Keratinocyte (primary cell): ENCODE data around the gene ROR1. TPM values are rescaled to one million over a fixed set of nuclear protein-coding genes. Genes with fewer than 3 reads are reported as not detected.
A peak's percentile ranks its signal among the peaks of the same experiment; 100 is the strongest.

ENCODE experiments used
- DNase-seq: peaks from one replicate; pipeline ENCODE4 v3.0.0-alpha.2; 2011; ENCODE audit warnings: low read depth, missing footprints, low spot score
- FAIRE-seq: peaks from 2 replicates; lab custom pipeline; 2011; peaks lifted over from hg19 to GRCh38; lab: Jason Lieb, UNC
- H2AFZ ChIP-seq: 2 replicates; pipeline ENCODE4 v1.6.0; 2012; ENCODE audit warnings: low read length, control low read depth, inconsistent platforms; ENCODE audit not compliant: control insufficient read depth
- H3K27ac ChIP-seq: 2 replicates; pipeline ENCODE4 v1.5.1; 2011; ENCODE audit warnings: low read length; ENCODE audit not compliant: control insufficient read depth, insufficient read depth
- H3K27me3 ChIP-seq: 3 replicates; pipeline ENCODE4 v1.6.0; 2011; ENCODE audit warnings: low read length; ENCODE audit not compliant: control insufficient read depth, insufficient read depth; ENCODE audit errors: extremely low read depth
- H3K36me3 ChIP-seq, 2 experiments: 2 replicates in 1 of 2; 3 replicates in 1 of 2; pipeline ENCODE4 v1.5.1; 2011; ENCODE audit warnings: low read length in 2 of 2, mild to moderate bottlenecking in 1 of 2; ENCODE audit not compliant: control insufficient read depth in 2 of 2, insufficient read depth in 2 of 2; ENCODE audit errors: extremely low read depth in 1 of 2
- H3K4me1 ChIP-seq: 3 replicates; pipeline ENCODE4 v1.5.1; 2011; ENCODE audit warnings: low read length; ENCODE audit not compliant: control insufficient read depth, insufficient read depth; ENCODE audit errors: extremely low read depth
- H3K4me2 ChIP-seq: 3 replicates; pipeline ENCODE4 v1.6.0; 2011; ENCODE audit warnings: low read depth, low read length; ENCODE audit not compliant: control insufficient read depth, insufficient read depth; ENCODE audit errors: extremely low read depth
- H3K4me3 ChIP-seq, 3 experiments: fragments of 200-600 bp in 1 of 3; sonication (generic) in 1 of 3; 2 replicates in 2 of 3; 3 replicates in 1 of 3; pipeline ENCODE4 v1.5.1; 2011 to 2016; ENCODE audit warnings: low read length in 3 of 3, mild to moderate bottlenecking in 3 of 3, control low read depth in 2 of 3, inconsistent platforms in 1 of 3, low read depth in 1 of 3, mixed read lengths in 1 of 3, mixed run types in 1 of 3, moderate library complexity in 1 of 3; ENCODE audit not compliant: control insufficient read depth in 2 of 3, insufficient read depth in 2 of 3; ENCODE audit errors: extremely low read depth in 1 of 3
- H3K79me2 ChIP-seq: 2 replicates; pipeline ENCODE4 v1.6.0; 2012; ENCODE audit warnings: low read length; ENCODE audit not compliant: control insufficient read depth, insufficient read depth
- H3K9ac ChIP-seq: 3 replicates; pipeline ENCODE4 v1.6.0; 2011; ENCODE audit warnings: low read length; ENCODE audit not compliant: control insufficient read depth, insufficient read depth; ENCODE audit errors: extremely low read depth
- H3K9me1 ChIP-seq: 3 replicates; pipeline ENCODE4 v1.6.0; 2011; ENCODE audit warnings: low read length; ENCODE audit not compliant: control insufficient read depth, insufficient read depth; ENCODE audit errors: extremely low read depth
- H3K9me3 ChIP-seq: 2 replicates; pipeline ENCODE4 v1.5.1; 2012; ENCODE audit warnings: low read depth, low read length; ENCODE audit not compliant: control insufficient read depth
- H4K20me1 ChIP-seq: 3 replicates; pipeline ENCODE4 v1.6.0; 2011; ENCODE audit warnings: low read length; ENCODE audit not compliant: control insufficient read depth, insufficient read depth; ENCODE audit errors: extremely low read depth
- EZH2 ChIP-seq: IDR thresholded peaks from one replicate; pipeline ENCODE4 v1.6.1; 2012; ENCODE audit warnings: inconsistent platforms, mild to moderate bottlenecking, low read length, moderate library complexity
- dilution Hi-C: fragments of 300-500 bp; cut with MboI; formaldehyde crosslinking; loops from one replicate; pipeline ENCODE4 v1.7.0; 2020; ENCODE audit warnings: low sequenced_read_pairs; ENCODE audit not compliant: extremely low pct_ligation_motif_present
- polyA plus RNA-seq, 5 experiments: library from polyadenylated mRNA; depleted of rRNA in 3 of 5; stranded (reverse) in 3 of 5; stranded (forward) in 1 of 5; unstranded in 1 of 5; fragments of >200 nt; gene quantifications; 1 replicate in 1 of 5; 2 replicates in 3 of 5; 3 replicates in 1 of 5; pipeline versions ENCODE4 v1.2.1 to v1.2.3, GENCODE V29; 2011 to 2012; ENCODE audit warnings: missing spikeins in 2 of 5, low read depth in 1 of 5, low replicate concordance in 1 of 5
- TF ChIP-seq, protein P1 (sequence below), 3 experiments: IDR thresholded peaks in 1 of 3; conservative IDR thresholded peaks in 1 of 3; optimal IDR thresholded peaks in 1 of 3; 2 replicates in 2 of 3; 3 replicates in 1 of 3; pipeline versions ENCODE3 to v1.5.1; 2011; ENCODE audit warnings: low read length in 3 of 3, mild to moderate bottlenecking in 3 of 3, moderate library complexity in 2 of 3, control low read depth in 1 of 3, inconsistent platforms in 1 of 3; ENCODE audit not compliant: insufficient read depth in 2 of 3; ENCODE audit errors: extremely low read depth in 1 of 3

ROR1 gene
- polyA plus RNA-seq, 1 donor (not counting 4 experiments of a cell fraction or from before 2014, with no cell fraction given) = 9.2 TPM

DNA sequence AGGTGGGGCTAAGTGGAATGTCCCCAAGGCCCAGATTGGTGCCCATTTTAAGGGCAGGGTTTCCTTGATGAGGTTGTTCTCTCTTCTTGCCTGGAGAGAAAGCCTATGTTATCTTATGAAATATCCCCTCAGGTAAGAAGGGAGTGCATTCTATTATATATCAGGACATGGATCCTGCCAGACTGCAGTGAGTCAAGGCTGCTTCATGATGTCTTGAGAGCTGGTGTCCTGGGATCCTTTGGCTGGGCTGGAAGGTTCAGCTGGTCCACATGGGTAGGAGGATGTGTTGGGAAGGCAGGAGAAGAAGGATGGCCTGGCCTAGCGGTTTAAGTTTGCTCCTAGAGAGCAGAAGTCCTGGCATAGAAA, 207.6 kb downstream of the ROR1 start:
- Histone ChIP-seq H3K36me3 (no peaks in the 10 kb centered on the region), H4K20me1 (no peaks in the 10 kb centered on the region), H3K9me3 (no peaks in the 10 kb centered on the region), H3K79me2 (no peaks in the 10 kb centered on the region), H3K4me3 (no peak overlapping the region), H3K9ac (no peak overlapping the region), H3K4me2 (peak overlapping the region; percentile 49), H2AFZ (no peak overlapping the region), H3K4me1 (peaks cover 47% of the 10 kb centered on the region), H3K9me1 (no peaks in the 10 kb centered on the region), H3K27ac (peak overlapping the region; percentile 36), H3K27me3 (no peaks in the 10 kb centered on the region)
- dilution Hi-C loops = no loop called here
- DNase-seq (no peak), FAIRE-seq (peak; percentile 77)
- no peak for TF ChIP-seq EZH2
- TF ChIP-seq, protein P1, sequence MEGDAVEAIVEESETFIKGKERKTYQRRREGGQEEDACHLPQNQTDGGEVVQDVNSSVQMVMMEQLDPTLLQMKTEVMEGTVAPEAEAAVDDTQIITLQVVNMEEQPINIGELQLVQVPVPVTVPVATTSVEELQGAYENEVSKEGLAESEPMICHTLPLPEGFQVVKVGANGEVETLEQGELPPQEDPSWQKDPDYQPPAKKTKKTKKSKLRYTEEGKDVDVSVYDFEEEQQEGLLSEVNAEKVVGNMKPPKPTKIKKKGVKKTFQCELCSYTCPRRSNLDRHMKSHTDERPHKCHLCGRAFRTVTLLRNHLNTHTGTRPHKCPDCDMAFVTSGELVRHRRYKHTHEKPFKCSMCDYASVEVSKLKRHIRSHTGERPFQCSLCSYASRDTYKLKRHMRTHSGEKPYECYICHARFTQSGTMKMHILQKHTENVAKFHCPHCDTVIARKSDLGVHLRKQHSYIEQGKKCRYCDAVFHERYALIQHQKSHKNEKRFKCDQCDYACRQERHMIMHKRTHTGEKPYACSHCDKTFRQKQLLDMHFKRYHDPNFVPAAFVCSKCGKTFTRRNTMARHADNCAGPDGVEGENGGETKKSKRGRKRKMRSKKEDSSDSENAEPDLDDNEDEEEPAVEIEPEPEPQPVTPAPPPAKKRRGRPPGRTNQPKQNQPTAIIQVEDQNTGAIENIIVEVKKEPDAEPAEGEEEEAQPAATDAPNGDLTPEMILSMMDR (optimal IDR thresholded peaks at IDR 0.05 in 1 of 3, IDR thresholded peaks at IDR 0.05 in 1 of 3, conservative IDR thresholded peaks at IDR 0.05 in 1 of 3; ENCODE audit: extremely low read depth in 1 of 3, insufficient read depth in 2 of 3, low read length in 3 of 3) = no peak

DNA sequence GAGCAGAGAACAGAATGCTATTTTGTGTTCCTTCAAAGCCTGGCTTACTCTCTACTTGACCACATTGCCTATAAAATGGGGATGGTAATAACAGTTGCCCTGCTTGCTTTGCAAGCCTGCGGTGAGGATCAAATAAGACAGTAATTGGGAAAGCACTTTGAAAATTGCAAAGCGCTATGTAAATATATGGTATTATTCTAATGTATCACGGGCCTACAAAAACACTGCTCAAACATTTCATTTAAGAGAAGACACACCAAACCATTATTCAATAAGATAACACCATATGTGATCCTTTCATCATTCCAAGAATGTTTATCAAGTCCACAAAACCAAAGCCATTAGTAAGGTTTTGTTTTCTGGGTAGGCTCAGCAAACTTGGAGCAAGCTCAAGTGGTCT, 208.4 kb downstream of the ROR1 start:
- no peaks in the 10 kb centered on the region for H3K27me3 ChIP-seq
- H3K36me3 ChIP-seq = no peaks in the 10 kb centered on the region
- no peak overlapping the region for H2AFZ ChIP-seq
- FAIRE-seq = no peak
- H3K9ac ChIP-seq = no peak overlapping the region
- H3K9me1 ChIP-seq = no peaks in the 10 kb centered on the region
- no peak overlapping the region for H3K4me3 ChIP-seq
- H3K4me1 ChIP-seq = peaks cover 53% of the 10 kb centered on the region
- no peaks in the 10 kb centered on the region for H3K9me3 ChIP-seq
- dilution Hi-C loops = no loop called here
- no peaks in the 10 kb centered on the region for H4K20me1 ChIP-seq
- TF ChIP-seq, protein P1 (optimal IDR thresholded peaks at IDR 0.05 in 1 of 3, IDR thresholded peaks at IDR 0.05 in 1 of 3, conservative IDR thresholded peaks at IDR 0.05 in 1 of 3; ENCODE audit: extremely low read depth in 1 of 3, insufficient read depth in 2 of 3, low read length in 3 of 3) = no peak
- no peak for TF ChIP-seq EZH2
- no peak overlapping the region for H3K27ac ChIP-seq
- no peaks in the 10 kb centered on the region for H3K79me2 ChIP-seq
- no peak for DNase-seq
- no peak overlapping the region for H3K4me2 ChIP-seq
